Activated CD4-positive, alpha-beta T cell treated with anti-CD3 and anti-CD28 coated beads, Interleukin-2, amount 50 U/mL, for 24 hours (primary cell): ENCODE data around the gene LINC01488.

ENCODE experiments used
- DNase-seq, 2 donors: peaks; one replicate each; pipeline ENCODE4 v3.0.0-alpha.2; 2020; ENCODE audit warnings: low read depth in 1 of 2, low spot score in 1 of 2

LINC01488 gene

GRCh38 chr11:69481393-69481844, at the start of gene LINC01488:
TSS of gene LINC01488 (plus strand) at chr11:69481663.
- no peak for DNase-seq

- no peak for DNase-seq
These were observed 49.3 kb upstream of the LINC01488 start for GRCh38 chr11:69431893-69432738.

GRCh38 chr11:69433741-69434140, 47.7 kb upstream of the LINC01488 start:
- DNase-seq = no peak

GRCh38 chr11:69434471-69434931, 47.0 kb upstream of the LINC01488 start:
- DNase-seq = no peak

- DNase-seq = no peak
These were observed 46.1 kb upstream of the LINC01488 start for GRCh38 chr11:69435161-69435986.

- DNase-seq = no peak
These were observed 45.2 kb upstream of the LINC01488 start for GRCh38 chr11:69436041-69436982.

- no peak for DNase-seq
These were observed 44.2 kb upstream of the LINC01488 start for GRCh38 chr11:69437001-69437875.

- DNase-seq = no peak
These were observed 43.6 kb upstream of the LINC01488 start for GRCh38 chr11:69437876-69438205.

GRCh38 chr11:69438286-69438920, 43.1 kb upstream of the LINC01488 start:
- DNase-seq = no peak

GRCh38 chr11:69439127-69439526, 42.3 kb upstream of the LINC01488 start:
- DNase-seq = no peak

- DNase-seq = no peak
These were observed 41.6 kb upstream of the LINC01488 start for GRCh38 chr11:69439651-69440464.

- DNase-seq = no peak
These were observed 40.6 kb upstream of the LINC01488 start for GRCh38 chr11:69440876-69441275.

GRCh38 chr11:69442012-69442806, 39.3 kb upstream of the LINC01488 start:
- DNase-seq = no peak

GRCh38 chr11:69442807-69443137, 38.7 kb upstream of the LINC01488 start:
- DNase-seq = no peak

- peak; percentile 36 to 68 for DNase-seq
These were observed 38.1 kb upstream of the LINC01488 start for GRCh38 chr11:69443138-69443967.

- no peak for DNase-seq
These were observed 37.5 kb upstream of the LINC01488 start for GRCh38 chr11:69443968-69444364.
